Fibroblast of the aortic adventitia (primary cell): ENCODE measurements around the gene ATRNL1. TPM values are rescaled to one million over a fixed set of nuclear protein-coding genes. Genes with fewer than 3 reads are reported as not detected.
A peak's percentile ranks its signal among the peaks of the same experiment; 100 is the strongest.
"Not testable (repeated sequence)": the region's sequence is repeated elsewhere in the genome, so short reads cannot be mapped to it uniquely, and the experiment has no call there.

Experiments used
- DNase-seq: peaks from one replicate; pipeline ENCODE4 v3.0.0-alpha.2; 2010; ENCODE audit warnings: low read depth
- H3K4me3 ChIP-seq: 2 replicates; pipeline ENCODE4 v1.5.1; 2011; ENCODE audit warnings: low read depth, mild to moderate bottlenecking, control low read depth, low read length, moderate library complexity
- total RNA-seq: library from RNA; depleted of rRNA; stranded (reverse); fragments of >200 nt; gene quantifications from 2 replicates; pipeline ENCODE4 v1.2.3, GENCODE V29; 2012; ENCODE audit warnings: low replicate concordance
- TF ChIP-seq, protein P1 (sequence below): IDR thresholded peaks from 2 replicates; pipeline ENCODE4 v1.5.1; 2011; ENCODE audit warnings: mild to moderate bottlenecking, low read length, control low read depth, inconsistent platforms; ENCODE audit not compliant: insufficient read depth

Gene ATRNL1
- total RNA-seq, 1 donor, result 1.9 TPM

DNA sequence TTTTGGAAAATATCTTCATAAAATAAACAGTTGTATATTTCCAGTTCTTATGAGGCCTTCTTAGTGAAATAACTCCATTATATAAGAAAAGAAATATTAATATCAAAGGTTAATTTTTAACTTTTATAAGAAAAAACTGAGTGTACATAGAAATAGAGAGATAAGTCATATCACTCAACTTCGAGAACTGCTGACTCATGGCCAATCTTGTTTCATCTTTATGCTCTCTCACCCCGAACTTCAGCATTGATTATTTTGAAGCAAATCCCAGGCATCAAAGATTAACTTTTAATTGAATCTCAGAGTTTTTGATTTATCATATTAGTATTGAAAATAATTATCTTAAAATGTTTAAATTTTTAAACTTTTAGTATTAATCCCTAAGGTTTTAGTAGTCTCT lies 652.8 kb downstream of the ATRNL1 start:
- no peak for DNase-seq
- TF ChIP-seq, protein P1, sequence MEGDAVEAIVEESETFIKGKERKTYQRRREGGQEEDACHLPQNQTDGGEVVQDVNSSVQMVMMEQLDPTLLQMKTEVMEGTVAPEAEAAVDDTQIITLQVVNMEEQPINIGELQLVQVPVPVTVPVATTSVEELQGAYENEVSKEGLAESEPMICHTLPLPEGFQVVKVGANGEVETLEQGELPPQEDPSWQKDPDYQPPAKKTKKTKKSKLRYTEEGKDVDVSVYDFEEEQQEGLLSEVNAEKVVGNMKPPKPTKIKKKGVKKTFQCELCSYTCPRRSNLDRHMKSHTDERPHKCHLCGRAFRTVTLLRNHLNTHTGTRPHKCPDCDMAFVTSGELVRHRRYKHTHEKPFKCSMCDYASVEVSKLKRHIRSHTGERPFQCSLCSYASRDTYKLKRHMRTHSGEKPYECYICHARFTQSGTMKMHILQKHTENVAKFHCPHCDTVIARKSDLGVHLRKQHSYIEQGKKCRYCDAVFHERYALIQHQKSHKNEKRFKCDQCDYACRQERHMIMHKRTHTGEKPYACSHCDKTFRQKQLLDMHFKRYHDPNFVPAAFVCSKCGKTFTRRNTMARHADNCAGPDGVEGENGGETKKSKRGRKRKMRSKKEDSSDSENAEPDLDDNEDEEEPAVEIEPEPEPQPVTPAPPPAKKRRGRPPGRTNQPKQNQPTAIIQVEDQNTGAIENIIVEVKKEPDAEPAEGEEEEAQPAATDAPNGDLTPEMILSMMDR, result no peak
- no peak overlapping the region for H3K4me3 ChIP-seq

DNA sequence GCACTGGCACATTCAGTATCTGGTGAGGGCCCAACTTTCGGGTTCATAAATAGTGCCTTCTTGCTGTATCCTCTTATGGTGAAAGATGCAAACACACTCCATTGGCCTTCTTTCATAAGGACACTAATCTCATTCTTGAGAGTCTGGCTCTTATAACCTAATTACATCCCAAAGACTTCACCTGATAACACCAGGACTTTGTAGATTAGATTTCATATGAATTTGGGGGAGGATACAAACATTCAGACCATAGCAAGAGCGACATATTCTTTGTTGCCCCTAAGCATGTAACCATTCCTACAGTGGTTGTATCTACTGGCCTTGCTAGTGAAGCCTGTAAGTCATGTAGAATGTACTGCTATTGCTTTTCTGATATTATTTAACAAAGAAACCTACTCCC lies 654.6 kb downstream of the ATRNL1 start:
- H3K4me3 ChIP-seq, result no peak overlapping the region
- no peak for DNase-seq
- TF ChIP-seq, protein P1, result no peak

DNA sequence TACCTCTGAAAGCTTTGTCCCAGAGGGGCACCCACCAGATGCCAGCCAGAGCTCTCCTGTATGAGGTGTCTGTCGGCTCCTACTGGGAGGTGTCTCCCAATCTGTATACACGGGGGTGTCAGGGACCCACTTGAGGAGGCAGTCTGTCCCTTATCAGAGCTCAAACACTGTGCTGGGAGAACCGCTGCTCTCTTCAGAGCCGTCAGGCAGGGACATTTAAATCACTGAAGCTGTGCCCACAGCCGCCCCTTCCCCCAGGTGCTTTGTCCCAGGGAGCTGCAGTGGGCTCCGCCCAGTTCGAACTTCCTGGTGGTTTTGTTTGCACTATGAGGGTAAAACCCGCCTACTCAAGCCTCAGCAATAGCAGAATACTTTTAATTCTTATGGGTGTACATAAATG lies 665.3 kb downstream of the ATRNL1 start:
- not testable (repeated sequence) for DNase-seq, H3K4me3 ChIP-seq

DNA sequence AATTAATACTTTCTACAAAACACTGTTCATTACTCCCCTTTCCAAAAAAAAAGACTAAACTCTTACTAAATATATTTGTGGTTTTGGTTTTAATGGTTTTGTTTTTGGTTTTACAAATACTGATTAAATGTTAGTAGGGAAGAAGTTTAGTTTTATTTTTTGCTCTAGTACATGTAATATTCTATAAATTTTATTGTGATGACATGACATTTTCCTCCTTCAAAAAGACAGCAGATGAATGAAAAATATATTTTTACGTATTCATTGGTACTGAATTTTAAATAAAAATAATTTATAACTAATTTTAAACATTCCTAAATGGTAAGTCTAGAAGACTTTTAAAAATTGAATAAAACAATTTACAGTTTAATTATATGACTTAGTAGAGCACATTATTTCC lies 667.0 kb downstream of the ATRNL1 start:
- TF ChIP-seq, protein P1, result no peak
- no peak overlapping the region for H3K4me3 ChIP-seq
- no peak for DNase-seq

DNA sequence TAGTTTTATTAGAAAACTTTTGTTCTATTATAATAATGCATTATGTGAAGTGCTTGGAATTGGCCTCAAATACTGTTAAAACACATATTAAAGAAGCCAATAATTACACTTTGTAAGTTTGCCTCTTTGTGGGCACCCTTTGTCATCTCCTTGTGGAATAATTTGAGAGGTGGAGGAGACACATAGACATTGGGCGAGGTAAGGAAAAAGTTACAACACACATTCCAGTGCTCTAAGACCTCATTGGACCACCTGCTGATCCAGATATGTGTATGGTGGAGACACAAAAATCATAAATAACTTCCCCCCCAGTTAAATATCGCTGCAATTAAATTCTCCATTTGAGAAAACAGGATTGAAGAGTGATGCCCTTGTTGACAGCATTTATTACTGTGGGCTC lies 668.0 kb downstream of the ATRNL1 start:
- TF ChIP-seq, protein P1, result no peak
- DNase-seq, result no peak
- H3K4me3 ChIP-seq, result no peak overlapping the region

DNA sequence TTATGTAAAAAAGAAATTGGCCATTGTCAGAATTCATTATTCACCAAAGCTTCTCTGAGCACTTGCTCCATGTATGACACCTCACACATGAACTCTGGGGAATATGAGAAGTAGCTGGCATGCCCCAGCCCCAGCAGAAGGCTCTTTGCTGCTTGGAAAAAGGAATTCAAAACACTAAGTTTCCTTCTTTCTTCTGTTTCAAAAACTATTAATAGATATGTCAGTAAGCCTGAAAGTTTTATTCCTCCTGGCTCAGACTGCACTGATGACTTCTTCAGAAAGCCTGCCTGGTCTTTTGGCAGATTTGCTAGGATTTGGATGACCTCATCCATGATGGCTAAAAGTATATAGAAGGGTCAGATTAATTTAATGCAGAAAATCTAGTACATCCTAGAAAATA lies 668.9 kb downstream of the ATRNL1 start:
- TF ChIP-seq, protein P1, result no peak
- DNase-seq, result peak; percentile 42
- H3K4me3 ChIP-seq, result no peak overlapping the region

DNA sequence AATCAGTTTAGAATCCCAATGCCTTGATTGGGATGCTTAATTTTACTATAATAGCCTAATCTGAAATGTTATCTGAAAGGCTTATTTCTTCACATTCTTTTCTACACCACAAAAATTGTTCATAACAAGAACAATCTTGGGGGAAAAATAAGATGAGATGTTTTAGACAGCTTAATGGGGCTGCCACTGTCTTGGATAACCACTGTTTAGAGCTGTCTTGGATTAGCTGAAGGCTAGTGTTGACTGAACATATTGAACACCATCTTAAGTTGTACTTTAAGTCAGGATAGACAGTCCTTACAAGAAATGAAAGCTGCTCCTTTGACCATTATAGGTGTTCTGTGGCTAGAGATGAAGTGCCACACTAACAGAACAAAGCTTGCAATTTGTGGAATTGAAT lies 678.6 kb downstream of the ATRNL1 start:
- TF ChIP-seq, protein P1, result no peak
- no peak for DNase-seq
- no peak overlapping the region for H3K4me3 ChIP-seq

DNA sequence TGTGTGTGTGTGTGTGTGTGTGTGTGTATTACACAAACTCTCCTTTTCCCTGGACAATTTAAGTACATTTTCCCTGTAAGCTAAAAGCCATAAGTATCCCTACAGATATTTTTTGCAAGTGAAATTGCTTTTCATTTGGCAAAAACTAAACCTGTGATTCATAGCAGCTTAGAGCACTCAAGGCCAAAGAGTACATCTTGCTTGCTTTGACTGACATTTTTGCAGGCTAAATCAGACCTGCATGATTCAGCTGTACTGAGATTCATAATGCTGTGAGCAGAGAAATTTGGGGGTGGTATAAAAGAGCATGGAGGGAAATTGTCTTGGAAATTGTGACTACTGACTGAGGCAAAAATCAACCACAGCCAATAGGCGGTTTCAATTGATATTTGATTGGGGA lies 679.4 kb downstream of the ATRNL1 start:
- TF ChIP-seq, protein P1, result no peak
- H3K4me3 ChIP-seq, result no peak overlapping the region
- DNase-seq, result peak; percentile 45
